Neuronal stem cell (in vitro differentiated cells): ENCODE measurements around the gene PURB.
A peak's percentile ranks its signal among the peaks of the same experiment; 100 is the strongest.

Experiments
- DNase-seq: peaks from one replicate; pipeline ENCODE4 v3.0.0-alpha.2; 2013; ENCODE audit warnings: low spot score
- H2AFZ ChIP-seq: one replicate; pipeline ENCODE4 v1.6.1; 2013; ENCODE audit warnings: mild to moderate bottlenecking, low read length, inconsistent platforms
- H2AK5ac ChIP-seq: 2 replicates; pipeline ENCODE4 v1.6.1; 2013; ENCODE audit warnings: low read depth, mild to moderate bottlenecking, inconsistent platforms, low read length, moderate library complexity, mixed read lengths
- H2BK120ac ChIP-seq: 2 replicates; pipeline ENCODE4 v1.6.1; 2013; ENCODE audit warnings: low read depth, mild to moderate bottlenecking, inconsistent platforms, low read length, moderate library complexity, mixed read lengths
- H2BK12ac ChIP-seq: one replicate; pipeline ENCODE4 v1.6.1; 2013; ENCODE audit warnings: low read length, inconsistent platforms
- H2BK15ac ChIP-seq: 2 replicates; pipeline ENCODE4 v1.6.1; 2013; ENCODE audit warnings: mild to moderate bottlenecking, low read length, inconsistent platforms, mixed read lengths
- H2BK5ac ChIP-seq: one replicate; pipeline ENCODE4 v1.6.1; 2013; ENCODE audit warnings: inconsistent platforms, mild to moderate bottlenecking, low read length, moderate library complexity
- H3K14ac ChIP-seq: one replicate; pipeline ENCODE4 v1.6.1; 2013; ENCODE audit warnings: low read length, inconsistent platforms
- H3K18ac ChIP-seq: 2 replicates; pipeline ENCODE4 v1.6.1; 2013; ENCODE audit warnings: low read length, inconsistent platforms
- H3K23ac ChIP-seq: 2 replicates; pipeline ENCODE4 v1.6.1; 2013; ENCODE audit warnings: low read depth, mild to moderate bottlenecking, mixed read lengths, low read length, inconsistent platforms; ENCODE audit not compliant: poor library complexity
- H3K27ac ChIP-seq: replicated peaks from 3 replicates; pipeline ENCODE4 v1.5.1; 2013; ENCODE audit warnings: low read length, inconsistent platforms
- H3K27me3 ChIP-seq, 3 experiments: 2 replicates each; pipeline ENCODE4 v1.6.1; 2013; ENCODE audit warnings: low read length in 3 of 3, mild to moderate bottlenecking in 2 of 3, inconsistent platforms in 1 of 3, low read depth in 1 of 3, mixed read lengths in 1 of 3, moderate library complexity in 1 of 3; ENCODE audit not compliant: control insufficient read depth in 3 of 3, insufficient read depth in 3 of 3
- H3K36me3 ChIP-seq, 2 donors: replicated peaks in 1 of 2; 2 replicates each; pipeline ENCODE4 v1.6.1; 2013; ENCODE audit warnings: low read length in 2 of 2; ENCODE audit not compliant: control insufficient read depth in 2 of 2, insufficient read depth in 2 of 2
- H3K4ac ChIP-seq: 2 replicates; pipeline ENCODE4 v1.6.1; 2013; ENCODE audit warnings: inconsistent platforms, mild to moderate bottlenecking, low read length, moderate library complexity
- H3K4me1 ChIP-seq, 2 donors: 1 replicate in 1 of 2; 2 replicates in 1 of 2; pipeline ENCODE4 v1.6.1; 2013; ENCODE audit warnings: low read length in 2 of 2, low read depth in 1 of 2; ENCODE audit not compliant: control insufficient read depth in 2 of 2, insufficient read depth in 1 of 2
- H3K4me2 ChIP-seq: one replicate; pipeline ENCODE4 v1.6.1; 2013; ENCODE audit warnings: mild to moderate bottlenecking, low read length, inconsistent platforms; ENCODE audit not compliant: insufficient read depth, poor library complexity, severe bottlenecking
- H3K4me3 ChIP-seq, 2 donors: 2 replicates each; pipeline ENCODE4 v1.5.1; 2013; ENCODE audit warnings: low read length in 2 of 2, mild to moderate bottlenecking in 2 of 2, inconsistent platforms in 1 of 2, moderate library complexity in 1 of 2
- H3K79me1 ChIP-seq: one replicate; pipeline ENCODE4 v1.6.1; 2013; ENCODE audit warnings: low read depth, mild to moderate bottlenecking, inconsistent platforms, low read length, moderate library complexity
- H3K9ac ChIP-seq: one replicate; pipeline ENCODE4 v1.6.1; 2013; ENCODE audit warnings: mild to moderate bottlenecking, low read depth, low read length, inconsistent platforms; ENCODE audit not compliant: poor library complexity
- H3K9me3 ChIP-seq, 2 donors: replicated peaks in 1 of 2; 2 replicates each; pipeline versions ENCODE3 to v1.6.1; 2013; ENCODE audit warnings: low read length in 2 of 2, mild to moderate bottlenecking in 2 of 2, inconsistent platforms in 1 of 2, low read depth in 1 of 2, mixed read lengths in 1 of 2, moderate library complexity in 1 of 2; ENCODE audit not compliant: control insufficient read depth in 2 of 2, insufficient read depth in 1 of 2
- H4K8ac ChIP-seq: one replicate; pipeline ENCODE4 v1.6.1; 2013; ENCODE audit warnings: low read depth, mild to moderate bottlenecking, inconsistent platforms, low read length, moderate library complexity
- H4K91ac ChIP-seq: one replicate; pipeline ENCODE4 v1.6.1; 2013; ENCODE audit warnings: low read length, low read depth, mild to moderate bottlenecking, inconsistent platforms; ENCODE audit not compliant: poor library complexity
- WGBS, 2 donors: extraction: QIAGEN DNeasy Blood & Tissue Kit; methylation state at CpG; one replicate each; pipeline ENCODE4 v1.1.7; 2013; ENCODE audit warnings: missing lambda C conversion rate in 2 of 2, mixed read lengths in 1 of 2; ENCODE audit not compliant: insufficient read length in 2 of 2, insufficient replicate concordance in 1 of 2; ENCODE audit errors: extremely low coverage in 2 of 2; 5-methylcytosine and 5-hydroxymethylcytosine counted together

PURB gene

GRCh38 chr7:44917465-44917864 is 32.1 kb upstream of the PURB start:
- no peak overlapping the region for H3K4me2 ChIP-seq
- no CpG with 5 or more reads among the region's 2 CpGs for WGBS, 2 donors
- H3K27me3 ChIP-seq: peaks cover 0 to 2% (median 0%) of the 10 kb centered on the region in 3 experiments
- no peak for DNase-seq
- peaks cover 0 to 3% of the 10 kb centered on the region in 2 donors for H3K4me1 ChIP-seq
- H3K23ac ChIP-seq: no peak overlapping the region
- no peak overlapping the region for H3K4me3 ChIP-seq
- no peak overlapping the region for H4K91ac ChIP-seq
- H3K4ac ChIP-seq: no peak overlapping the region
- H2BK5ac ChIP-seq: no peak overlapping the region
- no peak overlapping the region for H2AFZ ChIP-seq
- H3K9ac ChIP-seq: no peak overlapping the region
- H3K18ac ChIP-seq: no peak overlapping the region
- no peaks in the 10 kb centered on the region for H3K9me3 ChIP-seq
- no peak overlapping the region for H4K8ac ChIP-seq
- no peaks in the 10 kb centered on the region for H3K36me3 ChIP-seq
- H2BK15ac ChIP-seq: no peak overlapping the region
- no peak overlapping the region for H3K14ac ChIP-seq
- H3K79me1 ChIP-seq: no peaks in the 10 kb centered on the region
- no peak overlapping the region for H3K27ac ChIP-seq
- no peak overlapping the region for H2BK120ac ChIP-seq
- no peak overlapping the region for H2AK5ac ChIP-seq
- H2BK12ac ChIP-seq: no peak overlapping the region

DNA sequence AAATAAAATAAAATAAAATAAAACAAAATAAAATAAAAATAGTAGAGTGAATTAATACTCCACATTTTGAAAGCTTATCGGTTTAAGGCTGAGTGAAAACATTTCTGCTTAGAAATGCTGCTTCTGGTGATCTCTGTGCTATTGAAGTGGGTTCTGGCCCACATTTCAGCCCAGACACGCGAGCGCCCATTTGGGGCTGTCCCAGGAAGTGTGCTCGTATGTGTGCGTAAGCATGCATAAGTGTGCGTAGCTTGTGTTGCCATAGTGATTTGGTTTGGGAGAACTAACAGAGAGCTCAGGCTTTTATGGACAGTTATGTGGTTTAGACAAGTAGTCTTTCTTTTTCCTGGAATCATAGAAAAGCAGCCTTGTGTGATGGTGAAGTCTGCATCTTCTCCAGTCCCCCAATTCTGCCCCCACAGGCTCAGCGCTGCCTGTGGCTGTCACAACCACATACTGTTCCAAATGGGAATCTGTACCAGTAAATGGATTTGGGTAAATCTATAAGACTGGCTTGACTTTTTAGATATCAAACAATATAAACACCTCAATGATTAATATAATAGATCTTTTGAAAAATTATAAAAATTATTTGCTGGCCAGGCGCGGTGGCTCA is 29.8 kb upstream of the PURB start:
- Histone ChIP-seq H3K9me3 (no peaks in the 10 kb centered on the region), H3K4me1 (peaks cover 0 to 2% of the 10 kb centered on the region in 2 donors), H4K91ac (no peak overlapping the region), H3K14ac (no peak overlapping the region), H2BK12ac (no peak overlapping the region), H2BK15ac (no peak overlapping the region), H2BK5ac (no peak overlapping the region), H3K4me3 (no peak overlapping the region), H3K9ac (no peak overlapping the region), H3K18ac (no peak overlapping the region), H2BK120ac (no peak overlapping the region), H2AFZ (peak overlapping the region; percentile 32), H4K8ac (no peak overlapping the region), H3K36me3 (no peaks in the 10 kb centered on the region), H3K27ac (no peak overlapping the region), H2AK5ac (no peak overlapping the region), H3K27me3 (peaks cover 0 to 2% (median 0%) of the 10 kb centered on the region in 3 experiments), H3K79me1 (no peaks in the 10 kb centered on the region), H3K4ac (no peak overlapping the region), H3K23ac (no peak overlapping the region), H3K4me2 (no peak overlapping the region)
- no CpG with 5 or more reads among the region's 10 CpGs for WGBS, 2 donors
- DNase-seq: no peak

DNA sequence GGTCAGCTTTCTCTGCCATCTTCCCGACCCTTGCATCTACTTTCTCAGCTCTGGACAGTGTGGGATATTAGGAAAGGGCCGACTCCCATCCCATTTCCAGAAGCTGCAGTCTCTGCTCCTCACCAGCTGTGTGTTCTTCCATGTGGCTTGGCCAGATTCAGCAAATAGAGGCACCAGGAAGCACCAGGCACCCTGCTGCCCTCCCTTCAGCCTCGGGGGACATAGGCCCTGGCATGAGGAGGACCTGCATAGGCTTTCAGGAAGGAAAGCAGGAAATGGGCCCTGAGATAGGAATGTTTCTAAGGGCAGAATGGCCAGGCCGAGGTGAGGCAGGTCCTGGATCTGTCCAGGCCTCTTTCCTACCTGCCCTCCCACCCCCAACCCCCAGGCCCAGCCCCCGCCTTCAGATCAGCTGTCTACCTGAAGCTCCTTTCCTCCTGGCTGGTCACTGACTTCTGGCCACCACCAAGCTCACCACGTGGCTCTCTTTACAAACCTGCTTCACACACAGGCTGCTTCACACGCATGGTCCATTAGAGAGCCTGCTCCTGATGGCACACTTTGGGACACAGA is 27.5 kb upstream of the PURB start:
- no CpG with 5 or more reads among the region's 7 CpGs for WGBS, 2 donors
- H3K27me3 ChIP-seq: peaks cover 0 to 2% (median 0%) of the 10 kb centered on the region in 3 experiments
- H2BK15ac ChIP-seq: no peak overlapping the region
- no peak overlapping the region for H2AK5ac ChIP-seq
- no peak overlapping the region for H2BK5ac ChIP-seq
- H3K23ac ChIP-seq: no peak overlapping the region
- no peak overlapping the region for H3K4me2 ChIP-seq
- no peak overlapping the region for H3K18ac ChIP-seq
- peaks cover 0 to 2% of the 10 kb centered on the region in 2 donors for H3K4me1 ChIP-seq
- no peaks in the 10 kb centered on the region for H3K36me3 ChIP-seq
- no peak overlapping the region for H4K91ac ChIP-seq
- H3K9me3 ChIP-seq: no peaks in the 10 kb centered on the region
- H3K14ac ChIP-seq: no peak overlapping the region
- H2AFZ ChIP-seq: peak overlapping the region; percentile 69
- H2BK12ac ChIP-seq: no peak overlapping the region
- no peak overlapping the region for H3K9ac ChIP-seq
- DNase-seq: no peak
- H3K4ac ChIP-seq: no peak overlapping the region
- H3K4me3 ChIP-seq: no peak overlapping the region
- peak overlapping the region; percentile 65 for H4K8ac ChIP-seq
- no peaks in the 10 kb centered on the region for H3K79me1 ChIP-seq
- no peak overlapping the region for H2BK120ac ChIP-seq
- no peak overlapping the region for H3K27ac ChIP-seq

- Histone ChIP-seq H3K79me1 (no peaks in the 10 kb centered on the region), H2AFZ (peak overlapping the region; percentile 40), H3K27me3 (peaks cover 0 to 2% (median 0%) of the 10 kb centered on the region in 3 experiments), H3K4ac (no peak overlapping the region), H2AK5ac (no peak overlapping the region), H3K36me3 (no peaks in the 10 kb centered on the region), H3K4me3 (no peak overlapping the region), H3K4me2 (no peak overlapping the region), H2BK12ac (no peak overlapping the region), H4K91ac (no peak overlapping the region), H3K23ac (no peak overlapping the region), H3K18ac (no peak overlapping the region), H3K27ac (no peak overlapping the region), H2BK15ac (no peak overlapping the region), H3K14ac (no peak overlapping the region), H2BK5ac (no peak overlapping the region), H3K4me1 (peaks cover 0 to 2% of the 10 kb centered on the region in 2 donors), H3K9ac (no peak overlapping the region), H2BK120ac (no peak overlapping the region), H3K9me3 (no peaks in the 10 kb centered on the region), H4K8ac (no peak overlapping the region)
- no peak for DNase-seq
- no CpG with 5 or more reads among the region's 8 CpGs for WGBS, 2 donors
Observed at GRCh38 chr7:44911911-44912310, 26.6 kb upstream of the PURB start.
